Liver (tissue), 9 donors: ENCODE measurements around the gene RRP12. TPM values are rescaled to one million over a fixed set of nuclear protein-coding genes. Genes with fewer than 3 reads are reported as not detected.

ENCODE experiments used
- DNase-seq: peaks from one replicate; pipeline ENCODE4 v3.0.0-alpha.2; 2017; ENCODE audit warnings: low spot score
- H3K27ac ChIP-seq, 2 donors: one replicate each; pipeline ENCODE4 v1.7.0; 2013; ENCODE audit warnings: inconsistent platforms in 2 of 2, low read length in 2 of 2, control low read depth in 1 of 2, low read depth in 1 of 2, mild to moderate bottlenecking in 1 of 2
- H3K27me3 ChIP-seq, 4 donors: one replicate each; pipeline versions ENCODE4 v1.6.1 to v1.7.0; 2013; ENCODE audit warnings: low read length in 3 of 4, inconsistent platforms in 1 of 4, mild to moderate bottlenecking in 1 of 4, moderate library complexity in 1 of 4; ENCODE audit not compliant: control insufficient read depth in 4 of 4, insufficient read depth in 4 of 4
- H3K36me3 ChIP-seq, 4 donors: one replicate each; pipeline versions ENCODE4 v1.6.1 to v1.7.0; 2013; ENCODE audit warnings: low read length in 3 of 4, mild to moderate bottlenecking in 3 of 4, low read depth in 1 of 4, moderate library complexity in 1 of 4; ENCODE audit not compliant: control insufficient read depth in 4 of 4, insufficient read depth in 3 of 4
- H3K4me1 ChIP-seq, 4 donors: one replicate each; pipeline versions ENCODE4 v1.6.1 to v1.7.0; 2013; ENCODE audit warnings: low read length in 3 of 4, mild to moderate bottlenecking in 3 of 4, moderate library complexity in 1 of 4; ENCODE audit not compliant: control insufficient read depth in 4 of 4, insufficient read depth in 4 of 4
- H3K4me3 ChIP-seq, 3 donors: one replicate each; pipeline versions ENCODE4 v1.6.1 to v1.7.0; 2013; ENCODE audit warnings: low read length in 3 of 3, control low read depth in 1 of 3, low read depth in 1 of 3, mild to moderate bottlenecking in 1 of 3
- H3K9ac ChIP-seq, 2 donors: one replicate each; pipeline ENCODE4 v1.7.0; 2013; ENCODE audit warnings: low read length in 2 of 2, mild to moderate bottlenecking in 2 of 2, moderate library complexity in 2 of 2, control low read depth in 1 of 2, low read depth in 1 of 2
- H3K9me3 ChIP-seq, 4 donors: one replicate each; pipeline versions ENCODE4 v1.6.1 to v1.7.0; 2013; ENCODE audit warnings: low read length in 3 of 4; ENCODE audit not compliant: control insufficient read depth in 4 of 4
- ATF3 ChIP-seq: IDR thresholded peaks from 2 replicates; pipeline ENCODE4 v1.6.1; 2016; ENCODE audit warnings: antibody characterized with exemption
- CTCF ChIP-seq: fragments of 150-350 bp; IDR thresholded peaks from 2 replicates; pipeline ENCODE4 v1.5.1; 2017; ENCODE audit warnings: improper control_type of control experiment, low read depth, low read length; ENCODE audit not compliant: missing input control
- EGR1 ChIP-seq, 2 donors: IDR thresholded peaks; 2 replicates each; pipeline ENCODE4 v1.6.1; 2016 to 2018; ENCODE audit warnings: antibody characterized with exemption in 2 of 2, low read depth in 2 of 2
- FOXA1 ChIP-seq: IDR thresholded peaks from 2 replicates; pipeline ENCODE4 v1.6.1; 2016; ENCODE audit warnings: antibody characterized with exemption
- FOXA2 ChIP-seq: IDR thresholded peaks from 2 replicates; pipeline ENCODE4 v1.6.1; 2016; ENCODE audit warnings: antibody characterized with exemption
- HNF4A ChIP-seq, 2 donors: conservative IDR thresholded peaks; 2 replicates each; pipeline ENCODE4 v1.6.1; 2016; ENCODE audit warnings: antibody characterized with exemption in 2 of 2, mild to moderate bottlenecking in 2 of 2
- JUND ChIP-seq, 2 donors: IDR thresholded peaks; 2 replicates each; pipeline ENCODE4 v1.6.1; 2016; ENCODE audit warnings: antibody characterized with exemption in 2 of 2
- MAX ChIP-seq: IDR thresholded peaks from 2 replicates; pipeline ENCODE4 v1.6.1; 2016; ENCODE audit warnings: antibody characterized with exemption
- NR2F2 ChIP-seq: IDR thresholded peaks from 2 replicates; pipeline ENCODE4 v1.6.1; 2016; ENCODE audit warnings: antibody characterized with exemption
- RAD21 ChIP-seq, 2 donors: IDR thresholded peaks; 2 replicates each; pipeline ENCODE4 v1.6.1; 2016; ENCODE audit warnings: antibody characterized with exemption in 2 of 2, mild to moderate bottlenecking in 2 of 2
- REST ChIP-seq: IDR thresholded peaks from 2 replicates; pipeline ENCODE4 v1.6.1; 2016; ENCODE audit warnings: antibody characterized with exemption, mild to moderate bottlenecking
- RXRA ChIP-seq, 2 donors: IDR thresholded peaks; 2 replicates each; pipeline ENCODE4 v1.6.1; 2017 to 2018; ENCODE audit warnings: antibody characterized with exemption in 2 of 2, mild to moderate bottlenecking in 1 of 2
- SP1 ChIP-seq: IDR thresholded peaks from 2 replicates; pipeline ENCODE4 v1.6.1; 2018; ENCODE audit warnings: antibody characterized with exemption, mild to moderate bottlenecking
- TAF1 ChIP-seq: conservative IDR thresholded peaks from 2 replicates; pipeline ENCODE4 v1.6.1; 2016; ENCODE audit warnings: antibody characterized with exemption, mild to moderate bottlenecking
- YY1 ChIP-seq: IDR thresholded peaks from 2 replicates; pipeline ENCODE4 v1.6.1; 2016; ENCODE audit warnings: antibody characterized with exemption, mild to moderate bottlenecking
- ZBTB33 ChIP-seq: IDR thresholded peaks from 2 replicates; pipeline ENCODE4 v1.6.1; 2016; ENCODE audit warnings: antibody characterized with exemption
- WGBS: extraction: QIAGEN DNeasy Blood & Tissue Kit; methylation state at CpG from one replicate; pipeline ENCODE4 v1.1.7; 2013; 5-methylcytosine and 5-hydroxymethylcytosine counted together
- polyA plus RNA-seq, 2 donors: library from polyadenylated mRNA; stranded (reverse) in 1 of 2; unstranded in 1 of 2; fragments of 200-250 nt in 1 of 2; fragments of >200 nt in 1 of 2; fragmentation: Nextera tagmentation in 1 of 2; extraction: Ambion mirVana in 1 of 2; gene quantifications; one replicate each; pipeline versions ENCODE4 v1.2.1 to v1.2.3, GENCODE V29; 2013 to 2015
- total RNA-seq, 2 donors: library from RNA; depleted of rRNA; stranded (reverse); fragments of >200 nt; gene quantifications; one replicate each; pipeline ENCODE4 v1.2.3, GENCODE V29; 2014
- donor health status: healthy.
- donor health status: healthy.
- donor health status: healthy.
- donor health status: healthy.
- donor health status: healthy.

Gene RRP12
- total and polyA plus RNA-seq, 4 donors = 5.7 to 9.6 (median 6.9) TPM

GRCh38 chr10:97358781-97359180 is 42.4 kb downstream of the RRP12 start (continued):
- no peak for TF ChIP-seq CTCF
- TF ChIP-seq TAF1 = no peak
- TF ChIP-seq SP1 = no peak

GRCh38 chr10:97358349-97358748 is 42.8 kb downstream of the RRP12 start:
- no peak overlapping the region for H3K9ac ChIP-seq
- no peak overlapping the region for H3K4me3 ChIP-seq
- TF ChIP-seq JUND (IDR thresholded peaks at IDR 0.05) (no peak), MAX (no peak), EGR1 (IDR thresholded peaks at IDR 0.05; ENCODE audit: low read depth in 2 of 2) (no peak), HNF4A (conservative IDR thresholded peaks at IDR 0.05) (no peak), FOXA1 (no peak), REST (no peak), ATF3 (no peak), RAD21 (IDR thresholded peaks at IDR 0.05) (no peak), RXRA (IDR thresholded peaks at IDR 0.05) (no peak), TAF1 (no peak), CTCF (no peak), SP1 (no peak), FOXA2 (no peak)
- no peaks in the 10 kb centered on the region for H3K9me3 ChIP-seq
- peaks cover 0 to 15% (median 3%) of the 10 kb centered on the region in 4 donors for H3K36me3 ChIP-seq
- H3K4me1 ChIP-seq = peaks cover 0 to 3% (median 0%) of the 10 kb centered on the region in 4 donors
- no peak overlapping the region for H3K27ac ChIP-seq
- WGBS = 98% methylated on average over 4 of the region's 4 CpGs
- no peaks in the 10 kb centered on the region for H3K27me3 ChIP-seq
- no peak for DNase-seq

- no peak overlapping the region for H3K4me3 ChIP-seq
- peaks cover 0 to 10% (median 4%) of the 10 kb centered on the region in 4 donors for H3K36me3 ChIP-seq
- no peaks in the 10 kb centered on the region for H3K27me3 ChIP-seq
- 91% methylated on average over 7 of the region's 7 CpGs for WGBS
- no peaks in the 10 kb centered on the region for H3K9me3 ChIP-seq
- no peak for DNase-seq
- H3K27ac ChIP-seq = no peak overlapping the region
- peaks cover 0 to 3% (median 0%) of the 10 kb centered on the region in 4 donors for H3K4me1 ChIP-seq
- H3K9ac ChIP-seq = no peak overlapping the region
- TF ChIP-seq RAD21 (IDR thresholded peaks at IDR 0.05) = no peak
- TF ChIP-seq ATF3 = no peak
- no peak for TF ChIP-seq SP1
- TF ChIP-seq CTCF = no peak
- TF ChIP-seq HNF4A (conservative IDR thresholded peaks at IDR 0.05) = no peak
- TF ChIP-seq NR2F2 = no peak
- no peak for TF ChIP-seq YY1
- no peak for TF ChIP-seq MAX
- TF ChIP-seq ZBTB33 = no peak
- TF ChIP-seq RXRA (IDR thresholded peaks at IDR 0.05) = no peak
These were observed 44.2 kb downstream of the RRP12 start for GRCh38 chr10:97356918-97357317.
